Adrenal gland (tissue), 12 donors: ENCODE measurements around the gene HADHA. TPM values are rescaled to one million over a fixed set of nuclear protein-coding genes. Genes with fewer than 3 reads are reported as not detected.

Experiments used
- DNase-seq, 7 donors: peaks; one replicate each; pipeline ENCODE4 v3.0.0-alpha.2; 2019 to 2020
- H3K27ac ChIP-seq, 5 donors: fragments of 200-600 bp; sonication (generic) in 4 of 5; 1 replicate in 3 of 5; 2 replicates in 2 of 5; pipeline versions ENCODE4 v1.5.1 to v1.8.0; 2016 to 2020; ENCODE audit warnings: mild to moderate bottlenecking in 1 of 5
- H3K27me3 ChIP-seq: fragments of 200-600 bp; 2 replicates; pipeline ENCODE4 v1.8.0; 2021
- H3K36me3 ChIP-seq, 2 donors: fragments of 200-600 bp; replicated peaks in 1 of 2; 1 replicate in 1 of 2; 2 replicates in 1 of 2; pipeline versions ENCODE4 v1.5.1 to v1.8.0; 2018 to 2022
- H3K4me1 ChIP-seq, 2 donors: fragments of 200-600 bp; replicated peaks in 1 of 2; 1 replicate in 1 of 2; 2 replicates in 1 of 2; pipeline versions ENCODE4 v1.5.1 to v1.8.0; 2018 to 2021
- H3K4me3 ChIP-seq, 4 donors: fragments of 200-600 bp; sonication (generic) in 3 of 4; one replicate each; pipeline ENCODE4 v1.5.1; 2016 to 2018
- H3K9me3 ChIP-seq, 3 donors: fragments of 200-600 bp; sonication (generic) in 1 of 3; replicated peaks in 1 of 3; 1 replicate in 2 of 3; 2 replicates in 1 of 3; pipeline versions ENCODE4 v1.5.1 to v1.8.0; 2016 to 2021
- CTCF ChIP-seq, 6 experiments: fragments of 450-650 bp in 4 of 6; fragments of 200-600 bp in 2 of 6; sonication (generic) in 1 of 6; IDR thresholded peaks; 1 replicate in 5 of 6; 2 replicates in 1 of 6; pipeline versions ENCODE4 v1.5.1 to v1.8.0; 2016 to 2021; ENCODE audit warnings: antibody characterized with exemption in 6 of 6, mild to moderate bottlenecking in 2 of 6, moderate library complexity in 1 of 6
- POLR2A ChIP-seq, 2 donors: fragments of 450-650 bp; IDR thresholded peaks; one replicate each; pipeline ENCODE4 v1.6.1; 2017; ENCODE audit warnings: antibody characterized with exemption in 2 of 2, mild to moderate bottlenecking in 2 of 2, moderate library complexity in 1 of 2
- WGBS, 4 donors: extraction: QIAGEN DNeasy Blood & Tissue Kit in 2 of 4; methylation state at CpG; one replicate each; pipeline versions ENCODE4 v1.1.5 to v1.1.7; 2013 to 2017; 5-methylcytosine and 5-hydroxymethylcytosine counted together
- intact Hi-C, 2 donors: fragments of 100-400 bp; cut with DNase I; formaldehyde crosslinking; loops; one replicate each; pipeline versions ENCODE4 v1.14.1 to v1.15.0; 2022 to 2023
- polyA plus RNA-seq, 3 donors: library from polyadenylated mRNA; stranded (reverse); fragments of 200-250 nt in 2 of 3; fragments of 350-450 nt in 1 of 3; fragmentation: Illumina TruSeq in 1 of 3; extraction: RNeasy Lipid Tissue Mini Kit (QIAGEN cat#74804) in 1 of 3; gene quantifications; one replicate each; pipeline ENCODE4 v1.2.3, GENCODE V29; 2013 to 2014
- total RNA-seq, 9 donors: library from RNA; depleted of rRNA in 4 of 9; stranded (reverse); fragments of >200 nt in 4 of 9; fragments of 120-200 nt in 1 of 9; fragmentation: NEBNext Ultra II Directional in 1 of 9; extraction: Animal tissue kit (Norgen Biotek cat#: 25700) in 1 of 9; gene quantifications; one replicate each; pipeline versions ENCODE4 v1.1.0 to v1.2.4, GENCODE V29; 2013 to 2023
- donor health status: healthy with polysubstance abuse.
- donor health status: Bipolar disorder and iron deficiency.
- donor health status: DM: yes; HTN: yes; CAD: no.
- donor health status: DM: no; HTN: no; CAD: no.
- donor health status: DM: no; HTN: no; CAD: no.
- donor health status: DM: yes; HTN: yes; CAD: no.

The HADHA gene
- total and polyA plus RNA-seq, 12 donors, result 43.8 to 353 (median 210) TPM

- WGBS, 4 donors, result 8 to 14% (median 12%) methylated on average over 3 of the region's 3 CpGs
- peak in 1 of 2 donors; percentile 9 for TF ChIP-seq POLR2A (IDR thresholded peaks at IDR 0.05)
- TF ChIP-seq CTCF (IDR thresholded peaks at IDR 0.05), result no peak
Observed at GRCh38 chr2:26245810-26246209, 1.4 kb upstream of the HADHA start.

GRCh38 chr2:26245231-26245732 is 850 bp upstream of the HADHA start:
- no peak for TF ChIP-seq POLR2A (IDR thresholded peaks at IDR 0.05)
- TF ChIP-seq CTCF (IDR thresholded peaks at IDR 0.05), result no peak
- no peaks in the 10 kb centered on the region for H3K9me3 ChIP-seq
- peaks cover 27 to 67% of the 10 kb centered on the region in 2 donors for H3K4me1 ChIP-seq
- WGBS, 4 donors, result 0 to 1% (median 0%) methylated on average over 21 of the region's 21 CpGs
- H3K27me3 ChIP-seq, result no peaks in the 10 kb centered on the region
- H3K36me3 ChIP-seq, result no peaks in the 10 kb centered on the region
- H3K27ac ChIP-seq, result peak overlapping the region; percentile 95 to 100 (median 96)
- H3K4me3 ChIP-seq, result peak overlapping the region; percentile 30 to 93 (median 80)
- intact Hi-C loops, result loop anchor here (10.0 kb wide), 3 partner anchors 50 to 490 kb away; no protein-coding TSS in a partner anchor
- peak in 4 of 7 donors; percentile 44 to 52 (median 48) for DNase-seq

More at GRCh38 chr2:26245810-26246209, 1.4 kb upstream of the HADHA start:
- Histone ChIP-seq H3K4me3 (peak overlapping the region in 1 of 4 donors; percentile 74), H3K4me1 (peaks cover 27 to 63% of the 10 kb centered on the region in 2 donors), H3K27ac (peak overlapping the region in 4 of 5 donors; percentile 95 to 97 (median 96)), H3K9me3 (no peaks in the 10 kb centered on the region), H3K27me3 (no peaks in the 10 kb centered on the region), H3K36me3 (no peaks in the 10 kb centered on the region)
- intact Hi-C loops, result loop anchor here (10.0 kb wide), 3 partner anchors 49 to 489 kb away; no protein-coding TSS in a partner anchor
- no peak for DNase-seq

GRCh38 chr2:26243470-26244308 is 743 bp downstream of the HADHA start:
- intact Hi-C loops, result loop anchor here (10.0 kb wide), 3 partner anchors 51 to 491 kb away; no protein-coding TSS in a partner anchor
- peaks cover 27 to 68% of the 10 kb centered on the region in 2 donors for H3K4me1 ChIP-seq
- peak in 1 of 7 donors; percentile 12 for DNase-seq
- H3K4me3 ChIP-seq, result peak overlapping the region; percentile 17 to 86 (median 66)
- no peaks in the 10 kb centered on the region for H3K27me3 ChIP-seq
- H3K36me3 ChIP-seq, result no peaks in the 10 kb centered on the region
- H3K9me3 ChIP-seq, result no peaks in the 10 kb centered on the region
- WGBS, 4 donors, result 0 to 2% (median 1%) methylated on average over 21 to 22 of the region's 22 CpGs
- TF ChIP-seq CTCF (IDR thresholded peaks at IDR 0.05) (no peak), POLR2A (IDR thresholded peaks at IDR 0.05) (no peak)
- H3K27ac ChIP-seq, result peak overlapping the region; percentile 95 to 100 (median 96)

- H3K4me3 ChIP-seq, result peak overlapping the region in 1 of 4 donors; percentile 74
- intact Hi-C loops, result loop anchor here (10.0 kb wide), 3 partner anchors 53 to 493 kb away; no protein-coding TSS in a partner anchor
- no peak for DNase-seq
- H3K27ac ChIP-seq, result no peak overlapping the region
- 74 to 79% (median 78%) methylated on average over 6 of the region's 6 CpGs for WGBS, 4 donors
- H3K9me3 ChIP-seq, result no peaks in the 10 kb centered on the region
- H3K36me3 ChIP-seq, result peaks cover 0 to 15% of the 10 kb centered on the region in 2 donors
- TF ChIP-seq POLR2A (IDR thresholded peaks at IDR 0.05), result no peak
- no peak for TF ChIP-seq CTCF (IDR thresholded peaks at IDR 0.05)
- no peaks in the 10 kb centered on the region for H3K27me3 ChIP-seq
- H3K4me1 ChIP-seq, result peaks cover 20 to 70% of the 10 kb centered on the region in 2 donors
Observed at GRCh38 chr2:26241928-26242436, 2.5 kb downstream of the HADHA start.
